Esophagus muscularis mucosa (tissue), 4 donors: ENCODE data around the gene NBAS. TPM values are rescaled to one million over a fixed set of nuclear protein-coding genes. Genes with fewer than 3 reads are reported as not detected.

ENCODE experiments used
- DNase-seq: peaks from one replicate; pipeline ENCODE4 v3.0.0-alpha.2; 2017; ENCODE audit errors: extremely low spot score
- H3K27ac ChIP-seq, 4 donors: fragments of 200-600 bp; sonication (generic); replicated peaks in 1 of 4; 1 replicate in 3 of 4; 2 replicates in 1 of 4; pipeline ENCODE4 v1.5.1; 2016 to 2019; ENCODE audit warnings: mild to moderate bottlenecking in 1 of 4
- H3K27me3 ChIP-seq, 4 donors: fragments of 200-600 bp; sonication (generic); one replicate each; pipeline versions ENCODE4 v1.5.1 to v1.6.0; 2016 to 2019
- H3K36me3 ChIP-seq, 4 donors: fragments of 200-600 bp; sonication (generic); one replicate each; pipeline ENCODE4 v1.5.1; 2016 to 2019
- H3K4me1 ChIP-seq, 4 donors: fragments of 200-600 bp; sonication (generic); one replicate each; pipeline ENCODE4 v1.5.1; 2016 to 2019
- H3K4me3 ChIP-seq, 4 donors: fragments of 200-600 bp; sonication (generic); 1 replicate in 2 of 4; 2 replicates in 2 of 4; pipeline ENCODE4 v1.5.1; 2016 to 2019; ENCODE audit warnings: mild to moderate bottlenecking in 4 of 4, moderate library complexity in 1 of 4
- H3K9me3 ChIP-seq, 4 donors: fragments of 200-600 bp; sonication (generic); 1 replicate in 3 of 4; 2 replicates in 1 of 4; pipeline ENCODE4 v1.5.1; 2016 to 2019
- EP300 ChIP-seq: sonication (generic); formaldehyde crosslinking; IDR thresholded peaks from one replicate; pipeline ENCODE4 v1.6.1; 2017; ENCODE audit warnings: antibody characterized with exemption
- POLR2A ChIP-seq: fragments of 450-650 bp; IDR thresholded peaks from one replicate; pipeline ENCODE4 v1.6.1; 2017; ENCODE audit warnings: antibody characterized with exemption, moderate library complexity, mild to moderate bottlenecking, low read depth
- POLR2AphosphoS5 ChIP-seq, 2 donors: sonication (generic); formaldehyde crosslinking; IDR thresholded peaks; one replicate each; pipeline ENCODE4 v1.6.1; 2017; ENCODE audit warnings: antibody characterized with exemption in 2 of 2
- WGBS: methylation state at CpG from one replicate; pipeline ENCODE4 v1.1.5; 2018; 5-methylcytosine and 5-hydroxymethylcytosine counted together
- intact Hi-C: fragments of 100-400 bp; cut with DNase I; formaldehyde crosslinking; loops from one replicate; pipeline ENCODE4 v1.15.1; 2023
- total RNA-seq, 4 donors: library from RNA; depleted of rRNA; stranded (reverse); fragments of >200 nt; gene quantifications; one replicate each; pipeline versions ENCODE4 v1.1.0 to v1.2.1, GENCODE V29; 2016
- TF ChIP-seq, protein P1 (sequence below), 3 experiments: fragments of 200-600 bp in 2 of 3; fragments of 450-650 bp in 1 of 3; sonication (generic) in 2 of 3; IDR thresholded peaks; one replicate each; pipeline ENCODE4 v1.5.1; 2017 to 2019; ENCODE audit warnings: antibody characterized with exemption in 3 of 3, mild to moderate bottlenecking in 2 of 3, moderate library complexity in 1 of 3

NBAS gene
- total RNA-seq, 4 donors from 2014 or later, result 39.2 to 43.6 (median 42.0) TPM

DNA sequence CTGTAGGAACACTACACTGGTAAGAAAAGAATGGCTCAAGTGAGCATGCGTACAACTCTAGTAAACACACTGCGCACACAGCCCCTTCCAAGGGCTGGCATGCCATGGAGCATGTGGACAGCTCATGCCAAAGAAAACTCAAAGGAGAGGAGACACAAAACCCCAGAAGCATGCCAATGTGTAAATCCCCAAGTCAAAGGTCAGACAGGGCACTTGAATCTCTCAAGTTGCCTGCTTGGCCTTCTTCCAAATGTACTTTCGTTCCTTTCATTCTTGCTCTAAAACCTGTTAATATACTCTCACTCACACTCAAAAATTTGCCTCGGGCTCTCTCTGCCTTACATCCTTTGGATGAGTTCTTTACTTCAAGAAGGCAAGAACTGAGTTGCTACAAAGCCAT is 365.3 kb downstream of the NBAS start:
- intact Hi-C loops, result no loop called here
- no peaks in the 10 kb centered on the region for H3K4me1 ChIP-seq
- no peaks in the 10 kb centered on the region for H3K9me3 ChIP-seq
- H3K27ac ChIP-seq, result no peak overlapping the region
- TF ChIP-seq POLR2AphosphoS5 (IDR thresholded peaks at IDR 0.05) (no peak), POLR2A (no peak), EP300 (no peak)
- TF ChIP-seq, protein P1, sequence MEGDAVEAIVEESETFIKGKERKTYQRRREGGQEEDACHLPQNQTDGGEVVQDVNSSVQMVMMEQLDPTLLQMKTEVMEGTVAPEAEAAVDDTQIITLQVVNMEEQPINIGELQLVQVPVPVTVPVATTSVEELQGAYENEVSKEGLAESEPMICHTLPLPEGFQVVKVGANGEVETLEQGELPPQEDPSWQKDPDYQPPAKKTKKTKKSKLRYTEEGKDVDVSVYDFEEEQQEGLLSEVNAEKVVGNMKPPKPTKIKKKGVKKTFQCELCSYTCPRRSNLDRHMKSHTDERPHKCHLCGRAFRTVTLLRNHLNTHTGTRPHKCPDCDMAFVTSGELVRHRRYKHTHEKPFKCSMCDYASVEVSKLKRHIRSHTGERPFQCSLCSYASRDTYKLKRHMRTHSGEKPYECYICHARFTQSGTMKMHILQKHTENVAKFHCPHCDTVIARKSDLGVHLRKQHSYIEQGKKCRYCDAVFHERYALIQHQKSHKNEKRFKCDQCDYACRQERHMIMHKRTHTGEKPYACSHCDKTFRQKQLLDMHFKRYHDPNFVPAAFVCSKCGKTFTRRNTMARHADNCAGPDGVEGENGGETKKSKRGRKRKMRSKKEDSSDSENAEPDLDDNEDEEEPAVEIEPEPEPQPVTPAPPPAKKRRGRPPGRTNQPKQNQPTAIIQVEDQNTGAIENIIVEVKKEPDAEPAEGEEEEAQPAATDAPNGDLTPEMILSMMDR (IDR thresholded peaks at IDR 0.05), result no peak
- H3K4me3 ChIP-seq, result no peak overlapping the region
- no peaks in the 10 kb centered on the region for H3K36me3 ChIP-seq
- DNase-seq, result no peak
- WGBS, result 83% methylated on average over 4 of the region's 4 CpGs
- no peaks in the 10 kb centered on the region for H3K27me3 ChIP-seq

DNA sequence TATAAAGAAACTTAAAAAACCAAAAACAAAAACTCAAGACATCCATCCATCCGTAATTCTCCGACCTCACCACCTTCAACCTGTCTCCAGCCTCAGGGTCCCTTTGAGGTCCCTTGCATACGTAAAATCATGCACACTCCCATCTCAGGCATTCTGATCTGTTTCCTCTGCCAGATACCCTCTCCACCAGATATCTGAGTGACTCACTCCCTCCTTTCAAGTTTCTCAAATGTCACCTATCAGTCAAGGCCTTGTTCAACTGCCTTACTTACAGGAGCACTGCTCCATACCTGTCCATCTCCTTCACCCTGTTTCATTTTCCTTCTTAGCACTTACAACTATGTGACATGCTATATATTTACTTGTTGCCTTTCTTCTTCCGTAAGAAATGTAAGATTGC is 369.3 kb downstream of the NBAS start:
- no peak overlapping the region for H3K27ac ChIP-seq
- WGBS, result 98% methylated on average over 4 of the region's 4 CpGs
- DNase-seq, result no peak
- TF ChIP-seq, protein P1 (IDR thresholded peaks at IDR 0.05), result no peak
- H3K9me3 ChIP-seq, result no peaks in the 10 kb centered on the region
- no peak overlapping the region for H3K4me3 ChIP-seq
- no peaks in the 10 kb centered on the region for H3K4me1 ChIP-seq
- intact Hi-C loops, result no loop called here
- no peaks in the 10 kb centered on the region for H3K27me3 ChIP-seq
- peaks cover 0 to 20% (median 12%) of the 10 kb centered on the region in 4 donors for H3K36me3 ChIP-seq

DNA sequence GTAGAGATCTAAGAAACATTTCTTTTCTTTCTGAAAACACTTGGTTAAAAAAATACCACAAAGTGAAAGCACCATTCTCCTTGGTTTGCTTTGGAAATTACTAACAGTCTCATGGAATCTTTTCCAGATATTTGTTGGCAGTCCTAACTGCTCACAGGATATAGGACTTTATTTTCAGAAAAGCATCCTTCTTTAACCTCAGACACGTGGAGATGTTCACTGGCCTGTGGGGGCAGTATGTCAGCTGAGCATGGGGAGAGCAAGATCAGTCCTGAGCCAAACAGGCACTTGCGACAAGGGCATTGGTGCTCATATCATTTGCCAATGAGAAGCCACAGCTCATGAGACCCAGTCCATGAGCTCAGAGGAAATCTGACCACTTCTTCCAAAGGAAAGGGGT is 371.9 kb downstream of the NBAS start:
- Histone ChIP-seq H3K27ac (no peak overlapping the region), H3K4me1 (no peaks in the 10 kb centered on the region), H3K27me3 (no peaks in the 10 kb centered on the region), H3K4me3 (no peak overlapping the region), H3K9me3 (no peaks in the 10 kb centered on the region), H3K36me3 (peaks cover 0 to 28% (median 17%) of the 10 kb centered on the region in 4 donors)
- DNase-seq, result no peak
- 47% methylated on average over 2 of the region's 2 CpGs for WGBS
- intact Hi-C loops, result no loop called here
- TF ChIP-seq POLR2A (no peak), POLR2AphosphoS5 (IDR thresholded peaks at IDR 0.05) (no peak), EP300 (no peak)
- TF ChIP-seq, protein P1 (IDR thresholded peaks at IDR 0.05), result no peak

DNA sequence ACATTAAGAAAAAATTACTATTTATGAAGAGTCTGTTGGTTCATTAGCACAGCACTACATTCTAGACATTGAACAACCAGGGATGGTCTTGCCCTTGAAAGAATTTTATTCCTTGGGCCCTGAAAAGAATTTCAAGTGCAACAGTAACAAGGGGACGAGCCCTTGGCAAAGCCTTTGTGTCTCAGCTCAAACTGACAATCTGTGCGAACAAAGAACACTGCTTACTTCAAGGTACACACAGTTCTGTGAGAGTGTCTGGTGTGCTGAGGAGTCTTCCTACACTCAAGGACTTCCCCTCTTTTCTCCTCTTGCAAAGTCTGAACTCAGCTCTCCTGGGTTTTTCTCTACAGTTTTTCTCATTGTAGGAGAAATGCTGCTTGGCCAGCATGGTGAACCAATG is 373.4 kb downstream of the NBAS start:
- H3K36me3 ChIP-seq, result peaks cover 0 to 28% (median 17%) of the 10 kb centered on the region in 4 donors
- intact Hi-C loops, result no loop called here
- 87% methylated on average over 2 of the region's 2 CpGs for whole genome bisulfite sequencing

DNA sequence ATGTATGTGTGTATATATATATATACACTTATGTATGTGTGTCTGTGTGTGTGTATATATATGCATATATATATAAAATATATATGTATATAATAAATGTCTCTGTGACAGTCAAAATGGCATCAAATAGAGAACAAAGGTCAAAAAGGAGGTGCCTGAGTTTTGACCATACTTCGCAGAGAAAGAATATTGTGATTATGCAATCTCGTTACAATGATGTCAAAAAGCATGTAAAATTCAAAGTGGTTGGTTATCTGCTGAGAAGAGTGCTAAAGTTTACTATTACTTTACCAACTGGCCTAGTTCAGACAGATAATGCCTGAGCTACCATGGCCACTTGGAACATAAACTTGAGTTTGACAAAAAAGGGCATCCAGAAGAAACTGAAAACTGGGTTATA is 375.0 kb downstream of the NBAS start:
- intact Hi-C loops, result no loop called here
- no peak for DNase-seq
- no peak overlapping the region for H3K4me3 ChIP-seq
- TF ChIP-seq POLR2AphosphoS5 (IDR thresholded peaks at IDR 0.05), result no peak
- TF ChIP-seq POLR2A, result no peak
- no peak for TF ChIP-seq EP300
- TF ChIP-seq, protein P1 (IDR thresholded peaks at IDR 0.05), result no peak
- H3K4me1 ChIP-seq, result no peaks in the 10 kb centered on the region
- no peak overlapping the region for H3K27ac ChIP-seq
- H3K36me3 ChIP-seq, result peaks cover 0 to 33% (median 20%) of the 10 kb centered on the region in 4 donors
- WGBS, result 100% methylated on average over 2 of the region's 2 CpGs
- no peaks in the 10 kb centered on the region for H3K27me3 ChIP-seq
- no peaks in the 10 kb centered on the region for H3K9me3 ChIP-seq

More for the DNA sequence above, 373.4 kb downstream of the NBAS start:
- no peaks in the 10 kb centered on the region for H3K27me3 ChIP-seq
- H3K9me3 ChIP-seq, result no peaks in the 10 kb centered on the region
- no peak overlapping the region for H3K4me3 ChIP-seq
- TF ChIP-seq, protein P1 (IDR thresholded peaks at IDR 0.05), result no peak
- no peak for TF ChIP-seq POLR2AphosphoS5 (IDR thresholded peaks at IDR 0.05)
- H3K27ac ChIP-seq, result no peak overlapping the region
- H3K4me1 ChIP-seq, result no peaks in the 10 kb centered on the region
- DNase-seq, result no peak
